HEK293T (cell line): ENCODE results near the gene MUC15.

Experiments
- CTCF ChIA-PET: fragments of 350-600 bp; formaldehyde crosslinking; extraction: SDS; loops from one replicate; lab custom pipeline; 2021; ENCODE audit warnings: antibody characterized with exemption, inconsistent platforms; lab: Yijun Ruan, JAX
- POLR2A ChIA-PET: fragments of 350-600 bp; formaldehyde crosslinking; extraction: SDS; loops from one replicate; lab custom pipeline; 2020; ENCODE audit warnings: antibody characterized with exemption, inconsistent platforms; lab: Yijun Ruan, JAX
- DNase-seq: peaks from one replicate; pipeline ENCODE4 v3.0.0; 2012; ENCODE audit warnings: mixed read lengths; ENCODE audit errors: extremely low spot score
- ARNT ChIP-seq: fragments of 450-650 bp; IDR thresholded peaks from 2 replicates; pipeline ENCODE4 v1.6.1; 2017; ENCODE audit warnings: mild to moderate bottlenecking
- BHLHE40 ChIP-seq: fragments of 450-650 bp; IDR thresholded peaks from 2 replicates; pipeline ENCODE4 v1.6.1; 2016; ENCODE audit warnings: mild to moderate bottlenecking, moderate library complexity, borderline replicate concordance
- CTBP1 ChIP-seq: fragments of 450-650 bp; IDR thresholded peaks from 2 replicates; pipeline ENCODE4 v1.6.1; 2016; ENCODE audit warnings: borderline replicate concordance
- ELF4 ChIP-seq: fragments of 450-650 bp; IDR thresholded peaks from 2 replicates; pipeline ENCODE4 v1.6.1; 2017; ENCODE audit warnings: antibody characterized with exemption
- FOXA1 ChIP-seq: fragments of 450-650 bp; IDR thresholded peaks from 2 replicates; pipeline ENCODE4 v1.6.1; 2016; ENCODE audit warnings: mild to moderate bottlenecking
- FOXK2 ChIP-seq: fragments of 450-650 bp; IDR thresholded peaks from 2 replicates; pipeline ENCODE4 v1.6.1; 2016; ENCODE audit warnings: mild to moderate bottlenecking
- FOXM1 ChIP-seq: fragments of 450-650 bp; IDR thresholded peaks from 2 replicates; pipeline ENCODE4 v1.6.1; 2017; ENCODE audit warnings: mild to moderate bottlenecking, borderline replicate concordance
- HDGF ChIP-seq: fragments of 450-650 bp; IDR thresholded peaks from 2 replicates; pipeline ENCODE4 v1.6.1; 2017; ENCODE audit warnings: antibody characterized with exemption, borderline replicate concordance
- L3MBTL2 ChIP-seq: fragments of 450-650 bp; conservative IDR thresholded peaks from 2 replicates; pipeline ENCODE4 v1.6.1; 2016; ENCODE audit warnings: mild to moderate bottlenecking
- LEF1 ChIP-seq: fragments of 450-650 bp; IDR thresholded peaks from 2 replicates; pipeline ENCODE4 v1.6.1; 2017; ENCODE audit warnings: mild to moderate bottlenecking, borderline replicate concordance
- NFRKB ChIP-seq: fragments of 450-650 bp; IDR thresholded peaks from 2 replicates; pipeline ENCODE4 v1.6.1; 2016; ENCODE audit warnings: mild to moderate bottlenecking, moderate library complexity
- SP1 ChIP-seq: fragments of 450-650 bp; IDR thresholded peaks from 2 replicates; pipeline ENCODE4 v1.6.1; 2017
- SUZ12 ChIP-seq: fragments of 450-650 bp; IDR thresholded peaks from 2 replicates; pipeline ENCODE4 v1.6.1; 2016; ENCODE audit warnings: mild to moderate bottlenecking
- TARDBP ChIP-seq: fragments of 450-650 bp; IDR thresholded peaks from 2 replicates; pipeline ENCODE4 v1.6.1; 2016
- ZNF384 ChIP-seq: fragments of 450-650 bp; IDR thresholded peaks from 2 replicates; pipeline ENCODE4 v1.6.1; 2016
- TF ChIP-seq, protein P1 (sequence below): fragments of 450-650 bp; IDR thresholded peaks from 2 replicates; pipeline ENCODE4 v1.6.1; 2016

The MUC15 gene

DNA sequence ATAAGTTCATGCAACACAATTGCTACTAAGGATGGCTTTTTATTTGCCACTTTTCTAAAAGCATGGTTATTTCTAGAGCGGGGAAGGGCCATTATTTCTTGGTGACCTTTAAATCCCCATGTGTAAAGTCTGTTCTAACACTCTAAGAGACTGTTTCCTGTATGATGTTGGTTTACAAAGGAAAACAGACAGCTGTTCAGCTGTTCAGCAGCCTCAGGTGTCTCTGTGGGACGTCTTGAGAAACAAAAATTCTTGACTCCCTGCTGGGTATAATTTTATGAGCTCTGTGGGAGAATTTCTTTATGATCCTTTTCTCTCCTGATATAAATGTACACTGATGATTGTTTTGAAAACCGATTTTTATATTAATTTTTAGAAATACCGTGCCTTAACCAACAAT, 13.9 kb downstream of the MUC15 start:
- POLR2A ChIA-PET: interaction anchor here (1.1 kb wide), 1 partner anchor 12 kb away, joined by 5 read pairs; no protein-coding TSS in a partner anchor
- DNase-seq: no peak
- CTCF ChIA-PET: no interaction called here
- TF ChIP-seq TARDBP (no peak), CTBP1 (no peak), SP1 (no peak), FOXA1 (no peak), BHLHE40 (no peak), ARNT (no peak), SUZ12 (no peak), LEF1 (no peak), HDGF (no peak), FOXM1 (no peak), L3MBTL2 (no peak), NFRKB (no peak), FOXK2 (no peak), ELF4 (no peak), ZNF384 (no peak)
- TF ChIP-seq, protein P1, sequence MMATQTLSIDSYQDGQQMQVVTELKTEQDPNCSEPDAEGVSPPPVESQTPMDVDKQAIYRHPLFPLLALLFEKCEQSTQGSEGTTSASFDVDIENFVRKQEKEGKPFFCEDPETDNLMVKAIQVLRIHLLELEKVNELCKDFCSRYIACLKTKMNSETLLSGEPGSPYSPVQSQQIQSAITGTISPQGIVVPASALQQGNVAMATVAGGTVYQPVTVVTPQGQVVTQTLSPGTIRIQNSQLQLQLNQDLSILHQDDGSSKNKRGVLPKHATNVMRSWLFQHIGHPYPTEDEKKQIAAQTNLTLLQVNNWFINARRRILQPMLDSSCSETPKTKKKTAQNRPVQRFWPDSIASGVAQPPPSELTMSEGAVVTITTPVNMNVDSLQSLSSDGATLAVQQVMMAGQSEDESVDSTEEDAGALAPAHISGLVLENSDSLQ: no peak

DNA sequence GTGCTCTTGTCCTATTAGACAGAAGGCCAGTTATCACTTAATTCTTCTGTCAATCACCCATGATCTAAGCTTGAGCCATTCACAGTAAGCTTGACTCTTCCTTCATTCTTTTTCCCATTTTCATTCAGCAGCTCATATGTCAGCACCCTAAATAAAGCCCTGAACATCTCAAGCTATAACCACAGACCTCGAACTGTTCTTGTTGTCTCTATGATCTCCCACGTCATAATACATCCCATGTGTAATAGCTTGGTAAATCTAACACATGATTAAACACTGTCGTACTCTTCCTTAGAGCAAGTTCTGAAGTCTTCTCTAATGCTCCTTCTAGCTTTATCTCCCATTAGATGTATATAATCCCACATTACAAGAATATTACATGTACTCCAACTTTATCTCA, 14.4 kb downstream of the MUC15 start:
- no peak for TF ChIP-seq ARNT
- TF ChIP-seq BHLHE40: no peak
- TF ChIP-seq FOXK2: no peak
- TF ChIP-seq, protein P1: no peak
- TF ChIP-seq CTBP1: no peak
- TF ChIP-seq SUZ12: no peak
- TF ChIP-seq SP1: no peak
- TF ChIP-seq ELF4: no peak
- no peak for TF ChIP-seq FOXA1
- TF ChIP-seq FOXM1: no peak
- no peak for TF ChIP-seq TARDBP
- POLR2A ChIA-PET: interaction anchor here (1.1 kb wide), 1 partner anchor 11 kb away, joined by 5 read pairs; no protein-coding TSS in a partner anchor
- CTCF ChIA-PET: no interaction called here
- no peak for DNase-seq

- TF ChIP-seq ELF4 (no peak), L3MBTL2 (no peak), CTBP1 (no peak), TARDBP (no peak), LEF1 (no peak), ARNT (no peak), FOXM1 (no peak), ZNF384 (no peak), SUZ12 (no peak), HDGF (no peak), SP1 (no peak)
- TF ChIP-seq, protein P1: no peak
- POLR2A ChIA-PET: no interaction called here
- DNase-seq: no peak
- CTCF ChIA-PET: interaction anchor here (0.6 kb wide), 1 partner anchor 155 kb away, joined by 3 read pairs; no protein-coding TSS in a partner anchor
Measured at GRCh38 chr11:26556582-26556981, 15.5 kb downstream of the MUC15 start.

DNA sequence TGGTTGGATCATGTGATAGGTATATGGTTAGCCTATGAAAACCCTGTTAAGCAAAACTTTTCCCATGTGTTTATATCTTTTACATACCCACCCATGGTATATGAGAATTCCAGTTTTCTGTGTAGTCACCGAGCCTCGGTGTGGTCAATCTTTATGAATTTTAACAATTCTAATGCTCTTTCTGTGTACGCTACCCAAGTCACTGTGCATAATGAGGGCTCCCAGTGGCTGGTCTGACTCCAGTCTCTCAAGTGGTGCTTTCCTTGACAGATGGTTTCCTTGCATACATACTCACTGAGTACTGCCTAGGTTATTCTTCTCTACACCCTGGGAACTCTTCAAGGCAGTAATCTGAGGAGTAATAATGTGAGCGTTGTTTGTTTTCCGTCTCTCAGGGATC, 17.6 kb downstream of the MUC15 start:
- no peak for DNase-seq
- POLR2A ChIA-PET: no interaction called here
- CTCF ChIA-PET: no interaction called here
- TF ChIP-seq LEF1 (no peak), L3MBTL2 (no peak), ARNT (no peak), SUZ12 (no peak), TARDBP (no peak), NFRKB (no peak), FOXA1 (no peak), BHLHE40 (no peak), ELF4 (no peak), HDGF (no peak), ZNF384 (no peak)
- TF ChIP-seq, protein P1: no peak

DNA sequence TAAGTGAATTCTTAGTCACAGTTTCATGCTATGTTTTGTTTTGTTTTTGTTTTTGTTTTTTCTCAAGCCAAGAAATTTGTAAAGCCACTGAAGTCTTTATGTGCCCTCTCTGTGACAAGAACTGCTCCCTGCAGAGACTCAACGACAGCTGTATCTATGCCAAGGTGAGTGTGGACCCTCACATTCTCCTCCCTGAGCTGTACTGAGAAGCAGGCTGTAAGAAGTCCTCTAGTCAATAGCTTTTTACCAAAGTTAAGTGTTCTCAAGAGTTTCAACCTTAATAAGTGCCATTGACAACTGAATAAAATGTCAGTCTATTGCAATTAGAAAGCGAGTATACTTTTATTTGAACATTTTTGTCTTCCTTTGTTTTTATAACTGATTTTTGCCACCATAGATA, 18.9 kb downstream of the MUC15 start:
- CTCF ChIA-PET: no interaction called here
- TF ChIP-seq NFRKB (no peak), L3MBTL2 (no peak), SP1 (no peak), ARNT (no peak), FOXA1 (no peak), FOXK2 (no peak), BHLHE40 (no peak), SUZ12 (no peak), TARDBP (no peak), FOXM1 (no peak)
- no peak for DNase-seq
- POLR2A ChIA-PET: no interaction called here

DNA sequence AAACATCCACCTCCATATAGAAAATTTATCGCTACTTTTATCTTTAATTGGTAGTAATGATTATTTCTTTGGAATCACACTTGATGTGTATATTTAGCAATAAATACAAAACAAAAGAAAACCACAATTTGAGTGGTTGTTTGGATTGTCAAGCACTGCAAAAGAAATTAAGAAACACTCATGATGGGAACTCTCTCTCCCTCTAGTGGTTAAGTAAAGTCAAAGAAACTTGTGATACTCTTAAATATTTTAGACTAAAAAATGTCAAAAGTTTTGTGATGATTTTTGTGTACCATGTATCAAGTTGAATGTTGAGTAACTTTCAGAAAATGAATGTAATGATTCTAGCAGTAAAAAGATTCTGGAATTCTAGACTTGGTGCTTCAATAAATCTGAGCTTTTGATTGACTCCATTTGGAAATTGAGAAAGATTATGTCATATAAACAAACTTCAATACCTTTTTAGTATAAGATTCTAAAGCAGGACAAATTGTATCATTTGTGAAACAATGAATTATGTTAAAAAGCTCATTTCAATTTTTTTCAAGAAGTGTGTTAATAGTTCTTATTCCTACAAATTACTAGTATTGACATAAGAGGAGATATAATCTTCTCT, 20.8 kb downstream of the MUC15 start:
- CTCF ChIA-PET: interaction anchor here (0.8 kb wide), 1 partner anchor 265 kb away, joined by 3 read pairs; no protein-coding TSS in a partner anchor
- TF ChIP-seq SUZ12 (no peak), ELF4 (no peak), HDGF (no peak), NFRKB (no peak), FOXK2 (no peak), TARDBP (no peak), ZNF384 (no peak), L3MBTL2 (no peak), BHLHE40 (no peak), CTBP1 (no peak), LEF1 (no peak)
- TF ChIP-seq, protein P1: no peak
- POLR2A ChIA-PET: no interaction called here
- no peak for DNase-seq
